Muscle layer of colon (tissue), 2 donors: Measurements from ENCODE around the gene BAG2.

Experiments
- H3K27ac ChIP-seq: one replicate; pipeline ENCODE4 v1.7.0; 2013; ENCODE audit warnings: low read depth, mild to moderate bottlenecking, low read length, moderate library complexity
- H3K27me3 ChIP-seq, 2 donors: one replicate each; pipeline ENCODE4 v1.7.0; 2013; ENCODE audit warnings: low read length in 2 of 2, mild to moderate bottlenecking in 2 of 2; ENCODE audit not compliant: insufficient read depth in 2 of 2, control insufficient read depth in 1 of 2
- H3K36me3 ChIP-seq: one replicate; pipeline ENCODE4 v1.7.0; 2013; ENCODE audit warnings: mild to moderate bottlenecking, low read length; ENCODE audit not compliant: insufficient read depth
- H3K4me1 ChIP-seq: one replicate; pipeline ENCODE4 v1.7.0; 2013; ENCODE audit warnings: mild to moderate bottlenecking, low read length; ENCODE audit not compliant: insufficient read depth
- H3K4me3 ChIP-seq, 2 donors: one replicate each; pipeline ENCODE4 v1.7.0; 2013; ENCODE audit warnings: low read length in 2 of 2, low read depth in 1 of 2, mild to moderate bottlenecking in 1 of 2, moderate library complexity in 1 of 2
- H3K9ac ChIP-seq: one replicate; pipeline ENCODE4 v1.7.0; 2013; ENCODE audit warnings: low read length
- H3K9me3 ChIP-seq: one replicate; pipeline ENCODE4 v1.7.0; 2013; ENCODE audit warnings: mild to moderate bottlenecking, low read length
- donor health status: abdominal sarcoma.
- donor health status: Adenocarcinoma of cecum.

Gene BAG2

GRCh38 chr6:57177545-57178265 lies 5.6 kb downstream of the BAG2 start:
- Histone ChIP-seq H3K27ac (peak overlapping the region; percentile 85), H3K9me3 (no peaks in the 10 kb centered on the region), H3K9ac (peak overlapping the region; percentile 31), H3K27me3 (no peaks in the 10 kb centered on the region), H3K36me3 (peaks cover 13% of the 10 kb centered on the region), H3K4me1 (peaks cover 57% of the 10 kb centered on the region), H3K4me3 (peak overlapping the region in 1 of 2 donors; percentile 41)

- Histone ChIP-seq H3K9me3 (no peaks in the 10 kb centered on the region), H3K36me3 (peaks cover 41% of the 10 kb centered on the region), H3K4me3 (no peak overlapping the region), H3K9ac (no peak overlapping the region), H3K27ac (peak overlapping the region; percentile 28), H3K4me1 (peaks cover 52% of the 10 kb centered on the region), H3K27me3 (no peaks in the 10 kb centered on the region)
Observed at GRCh38 chr6:57180596-57180995, 8.5 kb downstream of the BAG2 start.

GRCh38 chr6:57182017-57182432 lies 9.9 kb downstream of the BAG2 start:
- H3K27ac ChIP-seq: no peak overlapping the region
- H3K27me3 ChIP-seq: no peaks in the 10 kb centered on the region
- no peak overlapping the region for H3K4me3 ChIP-seq
- H3K36me3 ChIP-seq: peaks cover 45% of the 10 kb centered on the region
- H3K9me3 ChIP-seq: no peaks in the 10 kb centered on the region
- peaks cover 38% of the 10 kb centered on the region for H3K4me1 ChIP-seq
- no peak overlapping the region for H3K9ac ChIP-seq

GRCh38 chr6:57183336-57183735 lies 11.2 kb downstream of the BAG2 start:
- H3K4me1 ChIP-seq: peaks cover 31% of the 10 kb centered on the region
- no peak overlapping the region for H3K27ac ChIP-seq
- H3K9me3 ChIP-seq: no peaks in the 10 kb centered on the region
- H3K36me3 ChIP-seq: peaks cover 46% of the 10 kb centered on the region
- no peak overlapping the region for H3K9ac ChIP-seq
- H3K27me3 ChIP-seq: no peaks in the 10 kb centered on the region
- H3K4me3 ChIP-seq: no peak overlapping the region

- H3K4me1 ChIP-seq: peaks cover 25% of the 10 kb centered on the region
- peaks cover 43% of the 10 kb centered on the region for H3K36me3 ChIP-seq
- H3K9ac ChIP-seq: no peak overlapping the region
- peak overlapping the region; percentile 40 for H3K27ac ChIP-seq
- no peak overlapping the region for H3K4me3 ChIP-seq
- no peaks in the 10 kb centered on the region for H3K27me3 ChIP-seq
- no peaks in the 10 kb centered on the region for H3K9me3 ChIP-seq
Observed at GRCh38 chr6:57190140-57190539, 18.0 kb downstream of the BAG2 start.

- no peak overlapping the region for H3K9ac ChIP-seq
- H3K4me3 ChIP-seq: no peak overlapping the region
- H3K27me3 ChIP-seq: no peaks in the 10 kb centered on the region
- H3K36me3 ChIP-seq: peaks cover 35% of the 10 kb centered on the region
- peaks cover 31% of the 10 kb centered on the region for H3K4me1 ChIP-seq
- no peaks in the 10 kb centered on the region for H3K9me3 ChIP-seq
- H3K27ac ChIP-seq: peak overlapping the region; percentile 4
Observed at GRCh38 chr6:57193177-57193576, 21.1 kb downstream of the BAG2 start.

- peaks cover 42% of the 10 kb centered on the region for H3K4me1 ChIP-seq
- no peak overlapping the region for H3K27ac ChIP-seq
- H3K9ac ChIP-seq: no peak overlapping the region
- peaks cover 27% of the 10 kb centered on the region for H3K36me3 ChIP-seq
- no peak overlapping the region for H3K4me3 ChIP-seq
- H3K27me3 ChIP-seq: no peaks in the 10 kb centered on the region
- no peaks in the 10 kb centered on the region for H3K9me3 ChIP-seq
Observed at GRCh38 chr6:57195457-57195856, 23.3 kb downstream of the BAG2 start.

GRCh38 chr6:57198926-57199636 lies 27.0 kb downstream of the BAG2 start:
- Histone ChIP-seq H3K36me3 (no peaks in the 10 kb centered on the region), H3K9me3 (no peaks in the 10 kb centered on the region), H3K4me3 (no peak overlapping the region), H3K27ac (peak overlapping the region; percentile 47), H3K9ac (no peak overlapping the region), H3K27me3 (no peaks in the 10 kb centered on the region), H3K4me1 (peaks cover 42% of the 10 kb centered on the region)

GRCh38 chr6:57201718-57202117 lies 29.6 kb downstream of the BAG2 start:
- Histone ChIP-seq H3K9me3 (no peaks in the 10 kb centered on the region), H3K27me3 (no peaks in the 10 kb centered on the region), H3K4me3 (no peak overlapping the region), H3K9ac (no peak overlapping the region), H3K27ac (no peak overlapping the region), H3K36me3 (no peaks in the 10 kb centered on the region), H3K4me1 (peaks cover 52% of the 10 kb centered on the region)

- peaks cover 49% of the 10 kb centered on the region for H3K4me1 ChIP-seq
- no peak overlapping the region for H3K4me3 ChIP-seq
- peaks cover 5% of the 10 kb centered on the region for H3K36me3 ChIP-seq
- H3K27me3 ChIP-seq: no peaks in the 10 kb centered on the region
- H3K9me3 ChIP-seq: no peaks in the 10 kb centered on the region
- H3K27ac ChIP-seq: peak overlapping the region; percentile 56
- no peak overlapping the region for H3K9ac ChIP-seq
Observed at GRCh38 chr6:57205550-57206328, 33.6 kb downstream of the BAG2 start.

GRCh38 chr6:57207141-57207540 lies 35.0 kb downstream of the BAG2 start:
- peaks cover 5% of the 10 kb centered on the region for H3K36me3 ChIP-seq
- H3K4me1 ChIP-seq: peaks cover 46% of the 10 kb centered on the region
- no peak overlapping the region for H3K9ac ChIP-seq
- no peak overlapping the region for H3K4me3 ChIP-seq
- no peaks in the 10 kb centered on the region for H3K9me3 ChIP-seq
- no peak overlapping the region for H3K27ac ChIP-seq
- H3K27me3 ChIP-seq: no peaks in the 10 kb centered on the region
